ENCODE measurements around the gene PTMA.

The PTMA gene

GRCh38 chr2:231674587-231675338, 33.6 kb upstream of the PTMA start:
- in situ Hi-C loops (cut with HindIII; ENCODE audit: low sequenced_read_pairs): no loop called here

- in situ Hi-C loops (cut with HindIII; ENCODE audit: low sequenced_read_pairs): no loop called here
Observed at GRCh38 chr2:231676243-231676642, 32.1 kb upstream of the PTMA start.

DNA sequence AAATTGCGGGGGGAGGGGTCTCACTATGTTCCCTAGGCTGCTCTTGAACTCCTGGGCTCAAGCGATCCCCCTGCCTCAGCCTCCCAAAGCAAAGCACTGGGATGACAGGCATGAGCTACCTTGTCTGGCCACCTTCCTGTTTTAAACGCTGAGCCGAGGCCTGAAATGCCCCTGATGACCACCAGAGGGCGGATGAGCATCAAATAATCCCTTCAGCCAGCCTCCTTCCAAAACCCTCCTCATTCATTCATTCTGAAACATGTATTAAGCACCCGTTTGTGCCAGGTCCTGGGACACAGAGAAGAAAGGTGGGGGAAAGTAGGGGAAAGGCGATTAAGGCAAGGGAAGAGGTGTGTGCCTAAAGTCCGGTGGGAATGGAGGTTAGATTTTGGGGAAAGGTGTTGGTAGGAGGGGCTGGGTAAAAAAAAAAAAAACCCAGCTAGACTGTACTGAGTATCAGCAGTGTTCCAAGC, 30.7 kb upstream of the PTMA start:
- in situ Hi-C loops (cut with HindIII; ENCODE audit: low sequenced_read_pairs): no loop called here

GRCh38 chr2:231679908-231680284, 28.4 kb upstream of the PTMA start:
- in situ Hi-C loops (cut with HindIII; ENCODE audit: low sequenced_read_pairs): no loop called here

GRCh38 chr2:231680285-231680991, 27.9 kb upstream of the PTMA start:
- in situ Hi-C loops (cut with HindIII; ENCODE audit: low sequenced_read_pairs): no loop called here

- in situ Hi-C loops (cut with HindIII; ENCODE audit: low sequenced_read_pairs): no loop called here
Observed at GRCh38 chr2:231680992-231681852, 27.1 kb upstream of the PTMA start.

DNA sequence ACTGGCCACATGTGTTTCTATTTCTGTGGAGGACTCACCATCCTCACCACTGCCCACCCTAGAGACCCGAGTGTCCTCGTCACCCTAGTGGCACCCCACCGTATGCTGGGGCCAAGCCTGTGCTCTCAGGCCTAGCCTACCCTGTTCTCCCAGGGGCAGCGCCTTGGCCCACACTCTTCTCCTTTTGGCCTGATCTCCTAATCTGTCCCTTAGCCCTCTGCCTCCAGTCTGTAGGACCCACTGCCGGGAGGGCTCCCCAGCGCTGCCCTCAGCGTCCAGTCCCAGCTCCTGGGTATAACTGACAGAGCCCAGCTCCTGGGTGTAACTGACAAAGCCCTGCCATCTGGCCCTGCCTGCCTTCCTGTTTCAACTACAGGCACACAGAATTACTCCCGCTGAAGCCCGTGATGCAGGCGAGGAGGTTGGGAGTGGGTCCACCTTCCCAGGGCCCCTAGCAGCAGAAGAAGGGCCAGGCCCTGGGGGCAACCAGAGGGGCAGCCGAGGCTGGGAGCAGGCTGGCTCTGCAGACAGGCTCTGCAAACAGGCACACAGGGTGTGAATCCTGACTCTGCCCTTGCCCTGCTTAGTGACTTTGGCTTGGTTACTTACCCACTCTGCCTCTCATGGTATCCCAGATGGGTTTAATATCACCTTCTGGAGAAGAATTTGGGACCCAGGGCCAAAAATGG, 25.6 kb upstream of the PTMA start:
- in situ Hi-C loops (cut with HindIII; ENCODE audit: low sequenced_read_pairs): no loop called here

DNA sequence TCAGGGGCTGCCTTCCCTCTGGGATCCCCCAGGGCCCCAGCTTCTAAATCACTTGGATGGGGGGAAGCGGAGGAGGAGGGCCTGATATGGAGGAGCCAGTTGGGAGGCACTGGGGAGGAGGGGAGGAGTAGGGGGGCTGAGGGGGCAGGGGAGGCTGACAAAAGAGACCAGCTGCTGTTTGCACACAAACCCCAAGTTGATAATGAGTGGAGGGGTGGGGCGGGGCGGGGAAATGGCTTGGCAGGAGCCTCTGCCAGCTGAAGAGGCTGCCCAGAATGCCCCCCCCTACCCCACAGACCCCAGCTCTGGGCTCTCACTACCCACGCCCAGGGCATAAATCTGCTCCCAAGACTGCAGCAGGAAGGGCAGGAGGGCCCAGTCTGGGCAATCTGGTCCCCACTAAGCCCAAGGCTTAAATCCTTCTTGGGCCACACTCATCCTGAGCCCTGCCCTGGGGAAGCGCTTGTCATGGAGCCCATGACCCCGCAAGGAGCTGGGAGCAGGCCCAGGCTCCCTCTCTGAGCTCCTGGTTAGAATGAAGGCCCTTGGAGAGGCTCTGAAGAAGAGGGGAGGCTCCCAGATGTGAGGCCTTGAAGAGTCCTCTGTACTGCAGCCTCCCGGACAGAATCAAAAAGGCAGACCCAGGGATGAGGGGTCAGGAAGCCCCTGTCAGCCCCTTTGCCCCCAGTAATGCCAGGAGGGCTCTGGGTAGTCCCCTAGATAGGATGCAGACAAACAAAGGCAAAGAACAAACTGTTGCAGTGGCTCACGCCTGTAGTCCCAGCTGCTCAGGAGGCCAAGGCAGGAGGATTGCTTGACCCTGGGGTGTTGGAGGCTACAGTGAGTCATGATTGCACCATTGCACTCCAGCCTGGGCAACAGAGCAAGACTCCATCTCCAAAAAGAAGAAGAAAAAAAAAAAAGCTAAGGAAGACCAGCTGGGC, 24.8 kb upstream of the PTMA start:
- in situ Hi-C loops (cut with HindIII; ENCODE audit: low sequenced_read_pairs): no loop called here

GRCh38 chr2:231684314-231685223, 23.8 kb upstream of the PTMA start:
- in situ Hi-C loops (cut with HindIII; ENCODE audit: low sequenced_read_pairs): no loop called here

DNA sequence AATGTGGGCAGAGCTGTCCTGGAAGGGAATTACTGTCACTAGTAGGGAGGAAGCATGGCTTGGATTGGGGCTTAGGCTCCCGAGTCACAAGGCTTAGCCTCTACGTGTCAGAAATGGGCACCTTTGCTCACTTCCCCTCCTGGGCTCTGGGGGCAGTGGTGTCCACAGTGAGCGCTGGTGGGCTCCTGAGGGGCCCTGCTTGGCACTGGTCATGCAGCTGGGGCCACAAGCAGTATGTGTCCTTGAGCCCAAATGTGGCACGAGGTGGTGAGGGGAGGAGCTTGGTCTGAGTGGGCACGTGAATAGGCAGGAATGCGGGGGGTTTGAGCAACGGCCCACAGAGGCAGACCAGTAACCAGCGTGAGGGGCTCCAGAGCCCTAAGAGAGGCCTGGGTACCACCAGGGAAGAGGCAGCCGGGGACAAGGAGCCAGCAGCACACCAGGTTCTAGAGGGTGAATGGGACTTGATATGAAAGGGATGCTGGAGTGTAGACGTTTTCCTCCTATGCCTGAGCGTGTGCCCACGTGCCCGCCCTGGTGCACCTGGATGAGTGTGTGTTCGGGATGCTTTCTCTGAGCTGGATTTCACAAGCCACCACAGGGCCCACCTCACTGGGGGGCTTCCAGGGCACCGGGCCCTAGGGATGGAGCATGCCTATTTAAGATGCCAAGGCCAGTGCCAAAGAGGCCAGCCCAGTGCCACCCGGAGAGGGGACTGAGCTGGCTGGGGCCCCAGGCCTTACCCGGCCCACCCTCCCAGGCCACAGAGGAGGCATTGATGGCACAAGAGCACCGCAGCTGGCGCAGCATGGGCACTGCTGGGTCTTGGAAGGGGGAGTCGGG, 22.8 kb upstream of the PTMA start:
- in situ Hi-C loops (cut with HindIII; ENCODE audit: low sequenced_read_pairs): no loop called here

- in situ Hi-C loops (cut with HindIII; ENCODE audit: low sequenced_read_pairs): no loop called here
Observed at GRCh38 chr2:231686192-231687100, 21.9 kb upstream of the PTMA start.

DNA sequence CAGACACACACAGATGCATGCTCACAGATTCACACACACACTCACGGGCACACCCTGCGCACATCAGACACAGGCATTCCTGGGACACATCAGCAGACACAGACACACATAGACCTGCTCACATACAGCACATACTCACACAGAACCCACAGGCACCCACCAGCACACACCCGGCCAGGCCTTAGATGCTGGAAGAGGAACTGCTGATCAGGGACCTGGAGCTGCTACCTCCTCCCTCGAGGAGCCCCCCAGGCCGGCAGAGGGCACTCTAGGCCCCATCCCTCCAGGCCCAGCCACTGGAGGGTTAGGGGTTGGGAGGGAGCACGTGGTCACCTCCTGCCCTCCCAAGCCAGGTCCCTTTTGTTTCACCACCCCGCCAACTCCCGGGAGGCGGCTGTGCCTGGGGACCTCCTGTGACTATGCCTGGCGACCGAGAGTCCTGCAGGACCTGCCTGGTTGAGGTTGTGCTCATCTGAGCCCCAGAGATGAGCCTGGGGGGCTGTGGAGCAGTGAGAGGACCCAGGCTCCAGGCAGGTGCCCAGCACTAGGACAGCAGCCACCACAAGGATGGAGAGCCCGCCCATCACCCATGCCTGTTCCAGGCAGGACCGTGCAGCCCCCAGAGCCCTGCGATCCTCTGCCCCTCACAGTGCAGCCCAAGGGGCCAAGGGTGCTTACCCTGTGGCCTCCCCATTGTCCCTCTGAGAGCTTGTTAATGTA, 21.0 kb upstream of the PTMA start:
- in situ Hi-C loops (cut with HindIII; ENCODE audit: low sequenced_read_pairs): no loop called here

DNA sequence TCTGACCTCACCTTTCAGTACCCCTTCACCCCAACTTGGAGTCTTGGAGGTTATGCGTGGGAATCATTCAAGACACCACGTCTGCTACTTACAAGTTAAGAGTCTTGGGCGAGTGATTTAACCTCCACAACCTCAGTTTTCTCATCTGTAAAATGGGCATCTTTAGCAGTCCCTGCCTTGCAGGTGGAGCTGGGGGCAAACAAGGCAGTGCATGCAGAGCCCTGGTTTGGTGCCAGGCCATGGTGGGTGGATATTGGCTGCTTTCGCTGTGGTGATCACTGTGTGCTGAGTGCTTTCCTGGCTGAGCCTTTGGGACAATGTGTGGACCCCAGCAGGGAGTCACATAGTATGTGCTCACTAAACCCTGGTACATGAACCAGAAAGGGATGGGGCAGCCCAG, 20.4 kb upstream of the PTMA start:
- in situ Hi-C loops (cut with HindIII; ENCODE audit: low sequenced_read_pairs): no loop called here

DNA sequence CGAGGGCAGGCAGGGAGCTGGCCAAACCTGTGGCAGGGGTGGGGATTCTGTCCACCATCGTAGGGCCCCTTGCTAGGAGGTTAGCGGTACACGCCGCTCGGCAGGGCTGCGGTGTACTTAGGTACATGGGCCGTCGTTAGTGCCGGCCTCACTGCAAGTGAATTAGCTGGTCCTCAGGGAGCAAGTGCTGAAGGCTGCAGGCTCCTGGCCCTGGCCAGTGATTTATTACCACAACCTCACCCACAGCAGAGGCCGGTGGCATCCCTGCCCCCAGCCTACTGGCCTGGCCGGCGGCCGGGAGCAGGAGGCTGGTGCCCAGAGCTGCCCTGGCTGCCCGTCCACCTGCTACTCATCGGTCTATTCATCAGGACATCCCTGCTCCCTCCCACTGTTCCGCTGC, 19.6 kb upstream of the PTMA start:
- in situ Hi-C loops (cut with HindIII; ENCODE audit: low sequenced_read_pairs): no loop called here

DNA sequence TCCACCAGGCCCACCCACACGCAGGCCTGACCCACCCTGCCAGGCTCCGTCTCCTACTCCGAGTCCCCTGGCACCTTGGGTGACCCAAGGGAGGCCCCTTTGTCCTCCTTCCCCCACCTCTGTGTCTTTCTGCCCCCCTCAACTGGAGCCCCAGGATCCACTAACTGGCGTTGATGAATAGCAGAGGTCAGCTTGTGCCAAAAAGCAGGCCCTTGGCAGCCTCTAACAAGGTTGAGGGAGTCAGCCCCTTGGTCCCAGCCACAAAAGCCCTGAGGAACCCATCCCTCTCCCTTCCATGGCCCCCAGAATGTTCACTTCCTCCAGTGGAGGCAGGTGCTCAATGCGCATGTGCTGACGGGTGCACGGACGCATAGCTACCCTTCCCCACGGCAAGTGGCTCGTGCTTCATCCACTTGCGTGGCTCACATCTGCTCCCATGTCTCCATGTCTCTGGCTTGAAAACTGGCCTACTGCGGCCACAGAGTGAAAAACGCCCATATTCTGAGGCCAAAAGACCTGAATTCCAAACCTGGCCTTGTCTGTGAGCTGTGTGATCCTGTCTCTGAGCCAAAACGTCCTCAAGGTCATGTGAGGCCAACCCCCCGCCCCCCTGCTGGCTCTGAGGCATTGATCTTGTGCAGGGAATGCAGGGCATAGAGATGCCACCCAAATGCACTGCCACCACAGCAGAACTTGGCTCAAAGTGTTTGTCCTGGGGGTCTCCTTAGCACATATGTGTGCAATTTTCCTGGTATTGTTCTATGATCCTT, 19.0 kb upstream of the PTMA start:
- in situ Hi-C loops (cut with HindIII; ENCODE audit: low sequenced_read_pairs): no loop called here
